CD4-positive, alpha-beta T cell (primary cell): ENCODE results near the gene TMEM242. TPM values are rescaled to one million over a fixed set of nuclear protein-coding genes. Genes with fewer than 3 reads are reported as not detected.
A peak's percentile ranks its signal among the peaks of the same experiment; 100 is the strongest.
"Not testable (repeated sequence)": the region's sequence is repeated elsewhere in the genome, so short reads cannot be mapped to it uniquely, and the experiment has no call there.

Experiments
- ATAC-seq: fragments of 200-7000 bp; cut with Tn5 transposase; one replicate; pipeline ENCODE4 v1.10.0; 2022; ENCODE audit warnings: mild to moderate bottlenecking; ENCODE audit not compliant: poor library complexity
- CTCF ChIA-PET: fragments of 350-600 bp; sonication (Branson Sonifier 250); formaldehyde crosslinking; loops from one replicate; lab custom pipeline; 2021; ENCODE audit warnings: antibody characterized with exemption, inconsistent platforms; lab: Charles Lee
- POLR2A ChIA-PET: fragments of 350-600 bp; sonication (Branson Sonifier 250); formaldehyde crosslinking; loops from one replicate; lab custom pipeline; 2021; ENCODE audit warnings: antibody characterized with exemption, inconsistent platforms; lab: Charles Lee
- DNase-seq, 14 experiments: peaks; one replicate each; pipeline ENCODE4 v3.0.0-alpha.2; 2013 to 2020; ENCODE audit warnings: mixed read lengths in 2 of 14
- H3K27ac ChIP-seq, 2 donors: one replicate each; pipeline versions ENCODE4 v1.5.1 to v1.7.0; 2013; ENCODE audit warnings: low read length in 2 of 2, low read depth in 1 of 2, mild to moderate bottlenecking in 1 of 2
- H3K27me3 ChIP-seq, 2 experiments: 1 replicate in 1 of 2; 2 replicates in 1 of 2; pipeline versions ENCODE4 v1.6.1 to v1.7.0; 2013; ENCODE audit warnings: low read length in 2 of 2, control low read depth in 1 of 2, mild to moderate bottlenecking in 1 of 2, moderate library complexity in 1 of 2; ENCODE audit not compliant: insufficient read depth in 2 of 2, control insufficient read depth in 1 of 2
- H3K36me3 ChIP-seq: one replicate; pipeline ENCODE4 v1.6.1; 2013; ENCODE audit warnings: low read length, control low read depth; ENCODE audit not compliant: insufficient read depth
- H3K4me1 ChIP-seq: one replicate; pipeline ENCODE4 v1.6.1; 2013; ENCODE audit warnings: low read length, control low read depth; ENCODE audit not compliant: insufficient read depth
- H3K4me3 ChIP-seq: one replicate; pipeline ENCODE4 v1.5.1; 2013; ENCODE audit warnings: mild to moderate bottlenecking, low read length, moderate library complexity
- H3K9me3 ChIP-seq, 2 experiments: 1 replicate in 1 of 2; 2 replicates in 1 of 2; pipeline versions ENCODE4 v1.6.1 to v1.7.0; 2013; ENCODE audit warnings: low read length in 2 of 2, mild to moderate bottlenecking in 2 of 2, control low read depth in 1 of 2, moderate library complexity in 1 of 2; ENCODE audit not compliant: control insufficient read depth in 1 of 2, insufficient read depth in 1 of 2
- H3K27ac Mint-ChIP-seq: one replicate; pipeline ENCODE4 v1.8.0; 2020; ENCODE audit warnings: mixed read lengths
- H3K27me3 Mint-ChIP-seq: one replicate; pipeline ENCODE4 v1.8.0; 2021; ENCODE audit warnings: mixed read lengths
- H3K36me3 Mint-ChIP-seq: one replicate; pipeline ENCODE4 v1.8.0; 2021; ENCODE audit warnings: low read depth, mixed read lengths
- H3K4me1 Mint-ChIP-seq: one replicate; pipeline ENCODE4 v1.8.0; 2021; ENCODE audit warnings: low read depth, mixed read lengths
- H3K4me3 Mint-ChIP-seq: one replicate; pipeline ENCODE4 v1.8.0; 2020; ENCODE audit warnings: mild to moderate bottlenecking, mixed read lengths
- H3K9me3 Mint-ChIP-seq: one replicate; pipeline ENCODE4 v1.8.0; 2020; ENCODE audit warnings: mixed read lengths
- CTCF ChIP-seq: fragments of 200-600 bp; IDR thresholded peaks from one replicate; pipeline ENCODE4 v1.8.0; 2022; ENCODE audit warnings: antibody characterized with exemption, mild to moderate bottlenecking
- intact Hi-C, 2 experiments: fragments of 100-400 bp; cut with DNase I in 1 of 2; cut with micrococcal nuclease in 1 of 2; formaldehyde crosslinking; loops; one replicate each; pipeline versions ENCODE4 v1.15.1 to v1.9.0; 2023 to 2025; cut with DNase I, micrococcal nuclease
- total RNA-seq, 174 experiments: library from RNA in 2 of 174; stranded (reverse) in 2 of 174; gene quantifications; one replicate each; pipeline ENCODE4 v1.2.3 and lab custom pipeline; 2021 to 2026

The TMEM242 gene
- total RNA-seq, 2 experiments from 2014 or later, result 13.6 to 15.6 TPM

DNA sequence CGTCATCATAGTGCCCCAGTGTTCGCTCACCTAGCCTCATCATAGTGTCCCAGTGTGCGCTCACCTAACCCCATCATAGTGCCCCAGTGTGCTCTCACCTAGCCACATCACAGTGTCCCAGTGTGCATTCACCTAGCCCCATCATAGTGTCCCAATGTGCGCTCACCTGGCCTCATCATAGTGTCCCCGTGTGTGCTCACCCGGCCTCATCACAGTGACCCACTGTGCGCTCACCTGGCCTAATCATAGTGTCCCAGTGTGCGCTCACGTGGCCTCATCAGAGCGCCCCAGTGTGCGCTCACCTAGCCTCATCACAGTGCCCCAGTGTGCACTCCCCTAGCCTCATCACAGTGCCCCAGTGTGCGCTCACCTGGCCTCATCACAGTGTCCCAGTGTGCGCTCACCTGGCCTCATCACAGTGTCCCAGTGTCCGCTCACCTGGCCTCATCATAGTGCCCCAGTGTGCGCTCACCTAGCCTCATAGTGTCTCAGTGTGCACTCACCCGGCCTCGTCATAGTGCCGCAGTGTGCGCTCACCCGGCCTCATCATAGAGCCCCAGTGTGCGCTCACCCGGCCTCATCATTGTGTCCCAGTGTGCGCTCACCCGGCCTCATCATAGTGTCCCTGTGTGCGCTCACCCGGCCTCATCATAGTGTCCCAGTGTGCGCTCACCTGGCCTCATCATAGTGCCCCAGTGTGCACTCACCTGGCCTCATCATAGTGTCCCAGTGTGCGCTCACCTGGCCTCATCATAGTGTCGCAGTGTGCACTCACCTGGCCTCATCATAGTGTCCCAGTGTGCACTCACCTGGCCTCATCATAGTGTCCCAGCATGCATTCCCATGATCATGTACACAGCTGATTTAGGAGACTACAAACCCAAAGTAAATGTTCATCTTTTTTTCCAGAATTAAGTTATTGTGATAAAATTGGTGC lies 9.5 kb downstream of the TMEM242 start:
- CTCF ChIA-PET, result interaction anchor here (1.0 to 1.8 kb wide), 5 partner anchors 10 to 759 kb away, joined by 3 to 10 read pairs (median 8); partner anchors contain the start of gene TMEM242
- H3K36me3 Mint-ChIP-seq, result peaks cover 52% of the 10 kb centered on the region
- Histone ChIP-seq H3K4me3 (no peak overlapping the region), H3K4me1 (peaks cover 3% of the 10 kb centered on the region), H3K27me3 (no peaks in the 10 kb centered on the region), H3K27ac (no peak overlapping the region), H3K9me3 (no peaks in the 10 kb centered on the region), H3K36me3 (peaks cover 49% of the 10 kb centered on the region)
- H3K4me1 Mint-ChIP-seq, result peaks cover 9% of the 10 kb centered on the region
- ATAC-seq, result no peak
- no peaks in the 10 kb centered on the region for H3K9me3 Mint-ChIP-seq
- DNase-seq, result no peak
- no peak overlapping the region for H3K4me3 Mint-ChIP-seq
- H3K27me3 Mint-ChIP-seq, result no peaks in the 10 kb centered on the region
- no peak for TF ChIP-seq CTCF
- H3K27ac Mint-ChIP-seq, result no peak overlapping the region
- intact Hi-C loops, result loop anchor here (1.0 to 10.0 kb wide), 7 partner anchors 67 to 761 kb away; partner anchors contain the start of gene ZDHHC14 (in 1 of the 2)
- POLR2A ChIA-PET, result interaction anchor here (1.5 kb wide), 1 partner anchor 10 kb away, joined by 17 read pairs; the partner anchor contains the start of gene TMEM242

GRCh38 chr6:157312757-157313156 lies 10.6 kb downstream of the TMEM242 start:
- peak in 1 of 14 experiments; percentile 44 for DNase-seq
- intact Hi-C loops, result loop anchor here (10.0 kb wide), 2 partner anchors 582 to 762 kb away; no protein-coding TSS in a partner anchor
- H3K4me1 ChIP-seq, result peaks cover 3% of the 10 kb centered on the region
- ChIA-PET POLR2A (no interaction called here), CTCF (no interaction called here)
- Mint-ChIP-seq H3K4me1 (peaks cover 9% of the 10 kb centered on the region), H3K9me3 (no peaks in the 10 kb centered on the region), H3K4me3 (no peak overlapping the region), H3K36me3 (peaks cover 47% of the 10 kb centered on the region), H3K27ac (no peak overlapping the region), H3K27me3 (no peaks in the 10 kb centered on the region)
- no peak overlapping the region for H3K4me3 ChIP-seq
- H3K9me3 ChIP-seq, result no peaks in the 10 kb centered on the region
- no peaks in the 10 kb centered on the region for H3K27me3 ChIP-seq
- H3K36me3 ChIP-seq, result peaks cover 40% of the 10 kb centered on the region
- no peak for TF ChIP-seq CTCF
- no peak for ATAC-seq
- no peak overlapping the region for H3K27ac ChIP-seq

DNA sequence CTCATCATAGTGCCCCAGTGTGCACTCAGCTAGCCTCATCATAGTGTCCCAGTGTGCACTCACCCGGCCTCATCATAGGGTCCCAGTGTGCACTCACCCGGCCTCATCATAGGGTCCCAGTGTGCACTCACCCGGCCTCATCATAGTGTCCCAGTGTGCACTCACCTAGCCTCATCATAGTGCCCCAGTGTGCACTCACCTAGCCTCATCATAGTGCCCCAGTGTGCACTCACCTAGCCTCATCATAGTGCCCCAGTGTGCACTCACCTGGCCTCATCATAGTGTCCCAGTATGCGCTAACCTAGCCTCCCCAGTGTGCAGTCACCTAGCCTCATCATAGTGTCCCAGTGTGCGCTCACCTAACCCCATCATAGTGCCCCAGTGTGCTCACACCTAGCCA lies 12.6 kb downstream of the TMEM242 start:
- H3K4me1 Mint-ChIP-seq, POLR2A ChIA-PET, H3K9me3 Mint-ChIP-seq, H3K4me3 Mint-ChIP-seq, ATAC-seq, H3K27me3 Mint-ChIP-seq, DNase-seq, H3K4me1 ChIP-seq, H3K27ac Mint-ChIP-seq, H3K9me3 ChIP-seq, H3K27ac ChIP-seq, H3K4me3 ChIP-seq, CTCF ChIA-PET, H3K27me3 ChIP-seq: not testable (repeated sequence)
- H3K36me3 Mint-ChIP-seq, result peaks cover 37% of the 10 kb centered on the region
- H3K36me3 ChIP-seq, result peaks cover 27% of the 10 kb centered on the region
- intact Hi-C loops, result loop anchor here (10.0 kb wide), 2 partner anchors 584 to 764 kb away; no protein-coding TSS in a partner anchor
